Measurements from ENCODE around the gene APCDD1. TPM values are rescaled to one million over a fixed set of nuclear protein-coding genes. Genes with fewer than 3 reads are reported as not detected.

The APCDD1 gene
- total and polyA plus RNA-seq, 2 experiments from 2014 or later: 0.31 to 1.0 TPM

DNA sequence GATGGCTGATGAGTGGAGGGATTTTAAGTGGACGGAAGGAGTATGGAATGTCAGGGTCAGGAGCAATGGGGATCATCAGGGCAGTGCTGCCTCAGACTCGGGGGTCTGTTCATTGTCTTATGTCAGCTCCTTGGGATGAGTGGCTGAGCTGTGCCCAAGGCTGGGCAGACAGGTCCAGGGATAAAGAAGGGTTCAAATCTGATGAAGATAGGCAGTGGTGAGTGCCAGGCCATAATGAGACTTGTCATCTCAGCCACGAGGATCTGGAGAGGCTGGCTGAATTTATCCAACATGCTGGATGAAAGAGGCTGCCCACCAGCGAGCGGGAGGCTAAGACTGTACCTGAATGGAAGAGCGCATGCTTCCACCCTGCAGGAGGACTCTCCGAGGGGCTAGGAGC is 46.3 kb upstream of the APCDD1 start:
- Mint-ChIP-seq H3K4me1 (peaks cover 34% of the 10 kb centered on the region), H3K27me3 (ENCODE audit: insufficient read depth, low read depth, poor library complexity) (peaks cover 16% of the 10 kb centered on the region), H3K9me3 (no peaks in the 10 kb centered on the region), H3K27ac (no peak overlapping the region), H3K36me3 (ENCODE audit: low read depth) (no peaks in the 10 kb centered on the region), H3K4me3 (no peak overlapping the region)
- Histone ChIP-seq H3K36me3 (ENCODE audit: insufficient read depth) (no peaks in the 10 kb centered on the region), H3K27me3 (ENCODE audit: insufficient read depth) (no peaks in the 10 kb centered on the region), H3F3A (replicated peaks; ENCODE audit: low read depth) (no peaks in the 10 kb centered on the region), H3K27ac (ENCODE audit: low read depth) (no peak overlapping the region), H2AFZ (no peak overlapping the region), H3K9me2 (ENCODE audit: insufficient read depth) (peaks cover 2% of the 10 kb centered on the region; the same call in 1 of the 2 replicates), H4K20me1 (replicated peaks; ENCODE audit: insufficient read depth) (no peaks in the 10 kb centered on the region), H3K4me1 (ENCODE audit: insufficient read depth) (no peaks in the 10 kb centered on the region; the same call in none of the 2 replicates), H3K4me2 (no peak overlapping the region), H3K4me3 (no peak overlapping the region), H3K79me2 (replicated peaks; ENCODE audit: insufficient read depth) (no peaks in the 10 kb centered on the region)
- no peak for ATAC-seq
- TF ChIP-seq ZNF462 (CRISPR knock-in tag; IDR thresholded peaks at IDR 0.05): no peak
- no peak for TF ChIP-seq JUNB (IDR thresholded peaks at IDR 0.05; ENCODE audit: unreplicated experiment)
- TF ChIP-seq, protein P1, sequence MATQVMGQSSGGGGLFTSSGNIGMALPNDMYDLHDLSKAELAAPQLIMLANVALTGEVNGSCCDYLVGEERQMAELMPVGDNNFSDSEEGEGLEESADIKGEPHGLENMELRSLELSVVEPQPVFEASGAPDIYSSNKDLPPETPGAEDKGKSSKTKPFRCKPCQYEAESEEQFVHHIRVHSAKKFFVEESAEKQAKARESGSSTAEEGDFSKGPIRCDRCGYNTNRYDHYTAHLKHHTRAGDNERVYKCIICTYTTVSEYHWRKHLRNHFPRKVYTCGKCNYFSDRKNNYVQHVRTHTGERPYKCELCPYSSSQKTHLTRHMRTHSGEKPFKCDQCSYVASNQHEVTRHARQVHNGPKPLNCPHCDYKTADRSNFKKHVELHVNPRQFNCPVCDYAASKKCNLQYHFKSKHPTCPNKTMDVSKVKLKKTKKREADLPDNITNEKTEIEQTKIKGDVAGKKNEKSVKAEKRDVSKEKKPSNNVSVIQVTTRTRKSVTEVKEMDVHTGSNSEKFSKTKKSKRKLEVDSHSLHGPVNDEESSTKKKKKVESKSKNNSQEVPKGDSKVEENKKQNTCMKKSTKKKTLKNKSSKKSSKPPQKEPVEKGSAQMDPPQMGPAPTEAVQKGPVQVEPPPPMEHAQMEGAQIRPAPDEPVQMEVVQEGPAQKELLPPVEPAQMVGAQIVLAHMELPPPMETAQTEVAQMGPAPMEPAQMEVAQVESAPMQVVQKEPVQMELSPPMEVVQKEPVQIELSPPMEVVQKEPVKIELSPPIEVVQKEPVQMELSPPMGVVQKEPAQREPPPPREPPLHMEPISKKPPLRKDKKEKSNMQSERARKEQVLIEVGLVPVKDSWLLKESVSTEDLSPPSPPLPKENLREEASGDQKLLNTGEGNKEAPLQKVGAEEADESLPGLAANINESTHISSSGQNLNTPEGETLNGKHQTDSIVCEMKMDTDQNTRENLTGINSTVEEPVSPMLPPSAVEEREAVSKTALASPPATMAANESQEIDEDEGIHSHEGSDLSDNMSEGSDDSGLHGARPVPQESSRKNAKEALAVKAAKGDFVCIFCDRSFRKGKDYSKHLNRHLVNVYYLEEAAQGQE (IDR thresholded peaks at IDR 0.05; ENCODE audit: unreplicated experiment): no peak
- no peak for TF ChIP-seq EZH2phosphoT487 (IDR thresholded peaks at IDR 0.05; ENCODE audit: unreplicated experiment)
- no peak for TF ChIP-seq STAT1 (IDR thresholded peaks at IDR 0.05; ENCODE audit: unreplicated experiment)
- TF ChIP-seq ZNF331 (CRISPR knock-in tag; IDR thresholded peaks at IDR 0.05; ENCODE audit: low read depth): no peak
- TF ChIP-seq EZH2 (IDR thresholded peaks at IDR 0.05; ENCODE audit: low read depth, unreplicated experiment): no peak
- TF ChIP-seq, protein P2, sequence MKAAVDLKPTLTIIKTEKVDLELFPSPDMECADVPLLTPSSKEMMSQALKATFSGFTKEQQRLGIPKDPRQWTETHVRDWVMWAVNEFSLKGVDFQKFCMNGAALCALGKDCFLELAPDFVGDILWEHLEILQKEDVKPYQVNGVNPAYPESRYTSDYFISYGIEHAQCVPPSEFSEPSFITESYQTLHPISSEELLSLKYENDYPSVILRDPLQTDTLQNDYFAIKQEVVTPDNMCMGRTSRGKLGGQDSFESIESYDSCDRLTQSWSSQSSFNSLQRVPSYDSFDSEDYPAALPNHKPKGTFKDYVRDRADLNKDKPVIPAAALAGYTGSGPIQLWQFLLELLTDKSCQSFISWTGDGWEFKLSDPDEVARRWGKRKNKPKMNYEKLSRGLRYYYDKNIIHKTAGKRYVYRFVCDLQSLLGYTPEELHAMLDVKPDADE (IDR thresholded peaks at IDR 0.05): no peak
- no peak for TF ChIP-seq CTCF (conservative IDR thresholded peaks at IDR 0.05; ENCODE audit: low read depth in 2 of 2)
- TF ChIP-seq POLR2AphosphoS5 (IDR thresholded peaks at IDR 0.05; ENCODE audit: low read depth): no peak
- no peak for TF ChIP-seq CREB1 (CRISPR knock-in tag; IDR thresholded peaks at IDR 0.05; ENCODE audit: low read depth)
- no peak for TF ChIP-seq NANOG (IDR thresholded peaks at IDR 0.05; ENCODE audit: borderline replicate concordance)
- no peak for TF ChIP-seq ZNF114 (CRISPR knock-in tag; IDR thresholded peaks at IDR 0.05)
- no peak for DNase-seq (ENCODE audit: low spot score)

Data from GM23338 (cell line).